LNCAP (cell line): ENCODE data around the gene FRAS1.

Source experiments
- TF ChIP-seq, protein P1 (sequence below): fragments of 450-650 bp; IDR thresholded peaks from 2 replicates; pipeline ENCODE4 v1.5.1; 2017; ENCODE audit warnings: mild to moderate bottlenecking

Gene FRAS1

DNA sequence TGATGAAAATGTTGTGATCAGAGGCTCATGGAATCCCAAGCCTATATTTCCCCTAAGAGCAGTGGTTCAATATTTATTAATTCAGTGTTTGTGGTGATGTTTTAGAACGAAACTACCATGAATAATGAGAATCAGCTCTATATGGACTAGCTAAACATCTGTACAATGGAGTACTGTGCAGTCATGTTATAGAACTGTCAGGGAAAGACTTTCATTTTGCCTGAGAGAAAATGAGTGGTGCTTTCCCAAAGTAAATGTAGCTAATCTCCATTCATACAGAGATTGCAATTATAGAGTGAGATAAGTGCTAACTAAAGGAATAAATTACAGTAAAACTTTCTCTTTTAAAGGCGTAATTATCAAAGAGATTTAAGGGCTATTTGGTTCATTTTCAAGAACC is 147.1 kb downstream of the FRAS1 start:
- TF ChIP-seq, protein P1, sequence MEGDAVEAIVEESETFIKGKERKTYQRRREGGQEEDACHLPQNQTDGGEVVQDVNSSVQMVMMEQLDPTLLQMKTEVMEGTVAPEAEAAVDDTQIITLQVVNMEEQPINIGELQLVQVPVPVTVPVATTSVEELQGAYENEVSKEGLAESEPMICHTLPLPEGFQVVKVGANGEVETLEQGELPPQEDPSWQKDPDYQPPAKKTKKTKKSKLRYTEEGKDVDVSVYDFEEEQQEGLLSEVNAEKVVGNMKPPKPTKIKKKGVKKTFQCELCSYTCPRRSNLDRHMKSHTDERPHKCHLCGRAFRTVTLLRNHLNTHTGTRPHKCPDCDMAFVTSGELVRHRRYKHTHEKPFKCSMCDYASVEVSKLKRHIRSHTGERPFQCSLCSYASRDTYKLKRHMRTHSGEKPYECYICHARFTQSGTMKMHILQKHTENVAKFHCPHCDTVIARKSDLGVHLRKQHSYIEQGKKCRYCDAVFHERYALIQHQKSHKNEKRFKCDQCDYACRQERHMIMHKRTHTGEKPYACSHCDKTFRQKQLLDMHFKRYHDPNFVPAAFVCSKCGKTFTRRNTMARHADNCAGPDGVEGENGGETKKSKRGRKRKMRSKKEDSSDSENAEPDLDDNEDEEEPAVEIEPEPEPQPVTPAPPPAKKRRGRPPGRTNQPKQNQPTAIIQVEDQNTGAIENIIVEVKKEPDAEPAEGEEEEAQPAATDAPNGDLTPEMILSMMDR = no peak

GRCh38 chr4:78205591-78205990 is 148.5 kb downstream of the FRAS1 start:
- TF ChIP-seq, protein P1 = no peak

DNA sequence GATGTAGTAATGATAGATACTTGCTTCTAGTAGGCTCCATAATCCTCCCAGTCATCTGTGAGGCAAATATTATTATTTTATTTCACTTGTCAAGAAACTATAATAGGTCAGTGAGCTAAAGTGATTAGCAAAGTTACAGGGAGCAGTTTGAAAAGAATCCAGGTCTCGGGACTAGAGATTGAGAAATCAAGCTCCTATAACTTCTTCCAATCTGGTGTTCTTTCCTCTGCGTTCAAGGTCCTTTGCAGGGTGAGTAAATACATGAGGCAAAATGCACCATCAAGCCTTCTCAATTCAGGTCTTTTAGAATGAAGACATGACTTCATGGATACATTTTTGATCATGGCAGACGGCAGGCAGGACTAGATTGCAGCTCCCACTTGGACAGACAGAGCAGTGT is 150.4 kb downstream of the FRAS1 start:
- TF ChIP-seq, protein P1 = no peak

- TF ChIP-seq, protein P1 = no peak
Measured at GRCh38 chr4:78207951-78208350, 150.8 kb downstream of the FRAS1 start.

DNA sequence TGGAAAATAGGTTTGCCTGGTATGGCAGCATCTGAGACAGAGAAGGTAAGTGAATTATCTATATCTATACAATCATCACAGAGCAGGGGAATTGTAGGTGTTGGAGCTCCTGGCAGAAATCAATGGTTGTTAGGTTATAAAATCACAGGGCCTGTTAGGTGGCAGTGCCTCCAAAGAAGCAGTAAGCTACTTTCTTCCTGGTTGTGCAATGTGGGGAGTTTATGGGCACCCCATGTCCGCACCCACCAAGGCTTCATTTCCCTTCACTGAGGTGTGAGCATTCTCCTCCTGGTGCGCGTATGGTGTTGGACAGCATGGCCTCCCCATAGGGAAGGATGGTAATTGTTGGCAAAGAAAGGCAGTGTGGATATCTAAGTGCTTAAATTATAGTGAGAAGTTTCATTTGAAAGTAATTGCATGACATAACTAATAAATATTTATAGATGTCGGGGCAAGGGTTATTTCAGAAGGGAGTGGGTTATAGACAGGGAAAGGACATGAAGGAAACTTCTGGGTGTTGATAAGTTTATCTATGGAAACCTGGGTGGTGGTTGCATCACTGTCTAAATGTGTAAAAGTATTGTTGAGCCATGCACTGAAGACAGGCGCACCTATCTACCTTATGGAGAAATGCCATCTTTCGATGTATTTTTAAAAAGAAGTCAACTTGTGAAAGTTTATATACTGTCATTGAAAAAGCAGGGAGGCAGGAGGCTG is 153.7 kb downstream of the FRAS1 start:
- TF ChIP-seq, protein P1 = no peak

- TF ChIP-seq, protein P1 = no peak
Measured at GRCh38 chr4:78213218-78213617, 156.1 kb downstream of the FRAS1 start.

DNA sequence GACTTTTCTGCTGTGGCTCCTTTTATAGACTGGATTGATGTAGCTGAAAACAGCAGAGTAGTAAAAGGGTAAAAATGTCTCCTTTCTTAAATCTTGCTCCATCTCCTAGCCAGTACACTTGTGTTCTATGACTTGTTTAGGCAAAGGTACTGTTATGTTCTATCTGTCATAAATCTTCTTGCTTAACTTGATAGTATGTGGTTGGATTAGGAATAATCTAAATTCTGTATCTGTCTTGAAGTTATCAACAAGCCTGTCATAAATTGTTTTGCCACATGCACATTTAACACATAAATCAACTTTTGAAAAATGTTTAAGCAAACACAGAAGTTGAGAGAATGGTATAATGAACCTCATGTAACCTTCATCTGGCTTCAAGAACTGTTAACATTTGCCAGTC is 157.0 kb downstream of the FRAS1 start:
- TF ChIP-seq, protein P1 = no peak

- TF ChIP-seq, protein P1 = no peak
Measured at GRCh38 chr4:78217557-78217956, 160.4 kb downstream of the FRAS1 start.
